NCI-H187 (cell line): ENCODE data around the gene ACTL8.
A peak's percentile ranks its signal among the peaks of the same experiment; 100 is the strongest.

ENCODE experiments used
- DNase-seq, 2 experiments: peaks; one replicate each; lab custom pipeline; 2025; lab: John Stamatoyannopoulos, UW

Gene ACTL8

GRCh38 chr1:17845583-17845982 is 90.5 kb downstream of the ACTL8 start:
- DNase-seq, result no peak

- DNase-seq, result no peak
Observed at GRCh38 chr1:17846341-17846740, 91.2 kb downstream of the ACTL8 start.

DNA sequence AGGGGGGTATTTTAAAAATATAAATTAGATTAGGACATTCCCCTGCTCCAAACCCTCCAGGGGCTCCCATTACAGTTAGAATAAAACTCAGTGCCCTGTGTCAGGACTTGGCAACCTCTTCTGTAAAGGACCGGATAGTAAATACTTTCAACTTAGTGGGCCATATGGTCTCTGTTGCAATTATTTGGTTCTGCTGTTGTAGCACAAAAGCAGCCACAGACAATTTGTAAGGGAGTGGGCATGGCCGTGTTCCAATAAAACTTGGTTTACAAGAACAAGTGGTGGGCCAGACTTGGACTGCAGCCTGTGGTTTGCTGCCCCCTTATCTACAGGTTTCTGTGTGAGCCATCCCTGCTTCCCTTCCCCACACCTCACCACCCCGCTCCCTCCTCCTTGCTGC is 92.0 kb downstream of the ACTL8 start:
- no peak for DNase-seq

DNA sequence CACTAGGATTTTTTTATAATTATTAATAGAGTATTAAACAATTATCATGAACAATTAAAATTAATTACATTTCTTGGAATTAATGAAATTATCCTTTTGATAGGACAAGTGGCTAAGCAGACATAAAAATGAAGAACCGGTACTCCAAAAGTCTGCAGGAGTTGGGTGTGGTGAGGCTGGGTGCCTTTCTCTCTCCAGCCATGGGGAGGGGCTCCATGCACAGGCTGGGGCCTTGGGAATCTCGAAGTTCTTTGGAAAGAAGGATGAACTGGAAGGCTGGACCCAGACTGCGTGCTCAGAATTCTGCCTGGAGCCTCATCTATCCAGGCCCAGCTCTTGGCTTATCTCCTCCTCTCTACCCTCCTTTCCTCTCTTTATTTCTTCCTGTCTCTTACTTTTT is 94.1 kb downstream of the ACTL8 start:
- DNase-seq, result no peak

GRCh38 chr1:17851056-17851455 is 95.9 kb downstream of the ACTL8 start:
- no peak for DNase-seq

- DNase-seq, result no peak
Observed at GRCh38 chr1:17852383-17852782, 97.2 kb downstream of the ACTL8 start.

DNA sequence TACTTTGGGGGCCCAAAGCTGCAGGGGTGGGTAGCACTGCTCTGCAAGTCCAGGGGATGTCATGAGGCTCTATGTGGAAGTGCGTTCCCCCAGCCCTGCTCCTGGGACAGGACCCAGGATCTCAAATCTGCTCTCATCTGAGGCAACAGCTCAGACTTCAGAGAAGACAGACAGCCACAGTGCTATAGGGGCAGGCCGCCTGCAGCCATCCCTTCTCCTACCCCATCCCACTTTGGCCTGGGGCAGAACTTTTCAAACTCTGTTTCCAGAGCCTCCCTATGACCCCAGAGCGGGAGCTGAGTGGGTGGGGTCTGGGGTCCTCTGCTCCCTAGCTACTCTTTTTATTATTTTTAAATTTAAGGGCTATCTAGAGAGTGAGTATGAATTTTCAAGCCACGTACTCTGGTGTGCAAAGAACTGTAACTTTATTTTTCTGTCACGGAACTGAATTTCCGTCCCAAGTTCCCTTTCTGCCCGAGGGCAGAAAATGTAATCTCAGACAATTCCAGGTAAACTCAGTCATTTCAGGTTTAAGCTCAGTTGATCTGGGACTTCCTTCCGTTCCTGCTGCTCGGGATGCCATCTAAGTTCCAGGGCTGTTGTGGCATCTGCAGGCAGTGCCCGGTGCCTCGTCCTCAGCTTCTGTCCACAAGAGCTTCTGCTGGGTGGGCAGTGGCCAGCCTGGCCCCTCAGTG is 98.3 kb downstream of the ACTL8 start:
- no peak for DNase-seq

- DNase-seq, result no peak
Observed at GRCh38 chr1:17856496-17857108, 101.5 kb downstream of the ACTL8 start.

DNA sequence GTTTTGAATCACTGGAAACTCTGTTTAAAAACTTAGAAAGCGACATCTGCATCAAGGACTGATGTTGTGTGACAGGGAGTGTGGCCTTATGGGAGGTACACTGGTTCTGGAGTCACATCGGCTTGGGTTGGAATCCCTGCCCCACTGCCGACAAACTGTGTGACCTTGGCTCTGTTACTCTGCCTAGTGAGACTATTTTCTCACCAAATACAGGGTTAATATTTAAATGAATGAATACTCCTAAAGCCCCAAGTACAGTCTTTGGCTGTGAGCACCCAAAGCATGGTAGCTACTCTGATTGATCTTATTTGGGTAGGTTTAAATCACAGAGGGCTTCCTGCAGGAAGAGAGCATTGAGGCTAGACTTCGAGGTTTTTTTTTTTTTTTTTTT is 102.0 kb downstream of the ACTL8 start:
- DNase-seq, result no peak

GRCh38 chr1:17857996-17858395 is 102.9 kb downstream of the ACTL8 start:
- no peak for DNase-seq

GRCh38 chr1:17860812-17861211 is 105.7 kb downstream of the ACTL8 start:
- DNase-seq, result no peak

DNA sequence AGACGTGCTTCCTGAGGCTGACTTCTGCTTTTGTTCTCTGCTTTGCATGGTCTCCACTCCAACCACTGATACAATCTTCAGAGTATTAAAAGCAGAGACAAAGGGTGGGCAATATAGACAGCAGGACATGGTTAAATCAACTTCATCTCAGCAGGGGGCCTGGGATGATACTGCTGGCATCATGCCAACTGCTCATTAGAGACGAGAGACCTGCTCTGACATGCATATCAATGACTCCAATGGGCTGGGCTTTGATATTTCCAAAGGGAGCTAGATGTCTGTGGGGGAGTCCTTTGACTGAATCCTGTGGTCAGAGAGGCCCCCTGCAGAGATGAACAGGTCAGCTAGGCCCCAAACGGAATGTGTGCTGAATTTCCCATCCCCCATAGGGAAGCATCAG is 106.6 kb downstream of the ACTL8 start:
- DNase-seq, result peak; percentile 39 to 61

DNA sequence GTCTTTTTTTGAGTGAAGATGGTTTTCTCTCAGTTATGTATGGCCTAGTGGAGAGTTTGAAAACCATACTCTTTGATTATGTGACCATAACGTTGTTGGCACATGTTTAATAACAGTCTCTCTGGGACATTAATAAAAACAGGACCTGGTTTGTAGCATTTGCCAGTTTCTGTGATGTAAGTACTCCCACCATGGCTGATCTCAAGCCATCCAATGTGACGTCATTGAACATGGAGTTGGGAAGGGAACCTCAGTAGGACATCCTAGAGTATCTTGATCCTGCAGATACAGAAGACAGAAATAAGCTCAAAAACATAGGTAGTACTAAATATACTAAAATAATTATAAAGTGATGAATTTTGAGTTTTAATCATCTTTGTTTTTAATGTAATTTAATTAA is 107.0 kb downstream of the ACTL8 start:
- no peak for DNase-seq

DNA sequence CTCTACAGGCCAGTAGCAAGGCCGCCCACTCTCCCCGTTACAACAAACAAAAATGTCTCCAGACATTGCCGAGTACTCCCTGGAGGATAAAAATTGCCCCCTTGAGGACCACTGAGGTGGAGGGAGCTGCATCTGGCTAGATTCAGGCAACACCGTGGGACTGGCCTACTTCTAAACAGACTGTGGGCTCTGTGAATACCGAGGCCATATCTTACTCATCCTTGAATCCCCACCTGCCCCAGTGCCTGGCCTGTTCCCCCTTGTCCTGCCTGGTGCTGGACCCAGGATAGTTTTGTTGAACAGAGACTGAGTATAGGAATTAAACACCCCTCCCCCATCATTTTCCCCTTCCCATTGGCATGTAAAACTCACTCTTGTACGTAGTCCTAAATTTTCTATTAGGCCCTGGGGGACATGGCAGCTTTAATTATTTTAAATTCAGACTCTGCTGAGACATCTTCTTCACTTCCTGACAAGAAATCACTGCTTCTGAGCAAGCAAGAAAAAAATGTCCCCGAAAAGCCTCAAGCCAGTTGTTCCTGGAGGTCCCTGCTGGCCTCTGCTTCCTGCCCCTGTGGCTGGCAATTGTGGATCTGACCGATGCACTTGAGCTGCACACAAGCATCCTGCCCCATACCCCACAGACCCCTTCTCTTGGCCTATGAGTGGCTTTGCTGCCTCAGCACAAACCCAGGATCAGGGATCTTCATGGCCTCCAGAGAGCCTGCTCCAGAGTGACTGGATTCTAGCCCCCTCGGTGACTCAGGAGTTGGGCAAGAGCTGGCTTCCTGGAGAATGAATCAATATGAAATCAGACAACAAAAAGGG is 111.0 kb downstream of the ACTL8 start:
- no peak for DNase-seq

GRCh38 chr1:17866740-17867029 is 111.6 kb downstream of the ACTL8 start:
- DNase-seq, result no peak

- no peak for DNase-seq
Observed at GRCh38 chr1:17867470-17867869, 112.3 kb downstream of the ACTL8 start.

DNA sequence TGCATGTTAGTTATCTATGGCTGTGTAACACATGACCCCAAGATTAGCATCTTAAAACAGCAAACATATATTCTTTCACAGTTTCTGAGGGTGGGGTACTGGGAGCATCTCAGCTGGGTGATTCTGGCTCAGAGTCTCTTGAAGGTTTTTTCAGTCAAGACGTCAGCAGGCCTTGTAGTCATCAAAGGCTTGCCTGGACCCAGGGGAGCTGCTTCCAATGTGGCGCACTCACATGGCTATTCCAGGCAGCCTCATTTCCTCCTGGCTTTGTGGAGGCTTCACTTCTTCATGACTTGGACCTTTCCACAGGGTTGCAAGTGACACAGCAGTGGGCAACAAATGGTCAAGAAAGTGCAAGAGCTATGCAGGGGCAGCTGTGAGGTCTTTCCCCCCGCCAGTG is 114.7 kb downstream of the ACTL8 start:
- no peak for DNase-seq

DNA sequence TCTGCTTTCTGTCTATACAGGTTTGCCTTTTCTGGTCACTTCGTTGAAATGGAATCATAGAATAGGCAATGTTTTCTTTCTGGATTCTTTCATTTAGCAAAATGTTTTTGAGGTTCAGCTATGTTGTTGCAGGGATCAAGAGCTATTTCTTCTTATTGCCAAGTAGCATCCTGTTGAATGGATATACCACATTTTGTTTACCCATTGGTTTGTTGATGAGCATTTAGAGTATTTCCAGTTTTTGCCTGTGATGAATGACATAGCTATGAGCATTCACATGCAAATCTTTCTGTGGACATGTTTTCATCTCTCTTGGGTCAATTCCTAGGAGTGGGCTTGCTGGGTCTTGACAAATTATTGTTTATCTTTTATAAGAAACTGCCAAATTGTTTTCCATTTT is 115.5 kb downstream of the ACTL8 start:
- DNase-seq, result no peak

DNA sequence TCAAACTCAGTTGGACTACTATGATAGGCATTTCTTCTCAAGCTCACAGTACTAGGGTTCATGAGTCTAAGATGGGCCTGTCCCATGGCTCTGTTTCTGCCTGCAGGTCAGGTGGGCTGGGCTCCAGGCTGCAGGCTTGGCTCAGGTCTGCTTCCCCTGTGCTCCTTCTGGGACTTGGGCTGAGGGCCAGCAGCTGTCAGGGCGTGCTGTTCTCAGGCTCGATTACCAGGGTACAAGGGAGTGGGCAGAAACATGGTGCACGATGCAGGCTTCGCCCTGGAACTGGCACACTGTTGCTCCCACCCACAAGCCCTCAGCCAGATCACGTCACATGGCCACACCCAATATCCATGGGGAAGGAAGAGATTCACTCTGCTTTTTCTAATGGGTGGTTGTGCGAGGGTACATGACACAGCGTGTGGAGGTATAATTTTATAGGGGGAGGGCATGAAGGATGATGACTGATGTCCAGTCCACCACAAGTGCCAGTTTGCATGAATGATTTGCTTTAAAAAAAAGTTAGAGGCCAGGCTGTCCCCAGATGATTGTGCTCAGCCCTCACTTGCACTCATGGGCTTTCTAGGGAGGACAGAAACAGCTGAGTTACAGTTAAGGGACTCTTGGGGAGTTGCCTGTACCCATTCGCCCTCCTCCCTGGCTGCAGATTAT is 118.0 kb downstream of the ACTL8 start:
- DNase-seq, result no peak

GRCh38 chr1:17874231-17874630 is 119.1 kb downstream of the ACTL8 start:
- no peak for DNase-seq

DNA sequence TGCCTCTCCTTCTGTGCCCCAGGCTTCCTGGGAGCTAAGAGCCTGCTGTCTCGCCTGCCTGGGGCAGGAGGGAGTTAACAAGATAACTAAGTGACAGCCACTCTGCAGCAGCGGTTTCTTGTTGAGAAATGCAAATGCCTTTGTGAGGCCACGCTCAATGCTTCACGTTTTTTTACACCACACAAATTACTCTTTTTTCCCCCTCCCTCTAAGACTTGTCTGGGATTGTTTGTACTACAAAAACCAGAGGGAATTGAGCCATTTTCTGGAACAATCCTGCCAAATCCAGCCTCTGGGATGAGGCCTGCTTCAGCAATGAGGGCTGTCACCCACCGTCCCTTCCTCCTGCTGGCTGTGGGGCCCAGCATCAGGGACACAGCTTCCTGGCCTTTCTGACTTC is 119.6 kb downstream of the ACTL8 start:
- DNase-seq, result no peak

GRCh38 chr1:17875171-17875881 is 120.2 kb downstream of the ACTL8 start:
- no peak for DNase-seq
